CD14-positive monocyte (primary cell): ENCODE measurements around the gene STX4. TPM values are rescaled to one million over a fixed set of nuclear protein-coding genes. Genes with fewer than 3 reads are reported as not detected.

Source experiments
- DNase-seq, 3 donors: peaks; one replicate each; pipeline ENCODE4 v3.0.0-alpha.2; 2011 to 2022
- H2AFZ ChIP-seq: 2 replicates; pipeline ENCODE4 v1.6.0; 2012; ENCODE audit warnings: mild to moderate bottlenecking, low read depth, low read length, inconsistent platforms; ENCODE audit not compliant: insufficient read depth, poor library complexity, severe bottlenecking
- H3K27ac ChIP-seq, 2 donors: 1 replicate in 1 of 2; 2 replicates in 1 of 2; pipeline ENCODE4 v1.5.1; 2012 to 2013; ENCODE audit warnings: low read length in 2 of 2, control low read depth in 1 of 2, inconsistent platforms in 1 of 2, low read depth in 1 of 2, mild to moderate bottlenecking in 1 of 2
- H3K27me3 ChIP-seq, 2 donors: one replicate each; pipeline versions ENCODE4 v1.6.0 to v1.6.1; 2011 to 2013; ENCODE audit warnings: low read length in 2 of 2; ENCODE audit not compliant: control insufficient read depth in 2 of 2, insufficient read depth in 2 of 2
- H3K36me3 ChIP-seq, 2 donors: replicated peaks in 1 of 2; 1 replicate in 1 of 2; 2 replicates in 1 of 2; pipeline versions ENCODE4 v1.5.1 to v1.6.1; 2012 to 2013; ENCODE audit warnings: low read length in 2 of 2, control low read depth in 1 of 2, inconsistent platforms in 1 of 2, mild to moderate bottlenecking in 1 of 2; ENCODE audit not compliant: insufficient read depth in 2 of 2, control insufficient read depth in 1 of 2
- H3K4me1 ChIP-seq, 2 donors: 1 replicate in 1 of 2; 2 replicates in 1 of 2; pipeline versions ENCODE4 v1.5.1 to v1.6.1; 2012 to 2013; ENCODE audit warnings: low read length in 2 of 2, control low read depth in 1 of 2, inconsistent platforms in 1 of 2, mild to moderate bottlenecking in 1 of 2, moderate library complexity in 1 of 2; ENCODE audit not compliant: insufficient read depth in 2 of 2, control insufficient read depth in 1 of 2
- H3K4me2 ChIP-seq: replicated peaks from 2 replicates; pipeline ENCODE3; 2012; ENCODE audit warnings: low read length, moderate library complexity, mild to moderate bottlenecking; ENCODE audit not compliant: poor library complexity, severe bottlenecking; ENCODE audit errors: extremely low read depth
- H3K4me3 ChIP-seq, 3 experiments: fragments of 200-600 bp in 1 of 3; sonication (generic) in 1 of 3; replicated peaks in 1 of 3; 1 replicate in 2 of 3; 2 replicates in 1 of 3; pipeline ENCODE4 v1.5.1; 2011 to 2013; ENCODE audit warnings: low read length in 3 of 3, mild to moderate bottlenecking in 3 of 3, control low read depth in 2 of 3, low read depth in 2 of 3, inconsistent platforms in 1 of 3, moderate library complexity in 1 of 3
- H3K79me2 ChIP-seq: 2 replicates; pipeline ENCODE4 v1.6.0; 2012; ENCODE audit warnings: mild to moderate bottlenecking, control low read depth, inconsistent platforms, low read length, moderate library complexity; ENCODE audit not compliant: insufficient read depth
- H3K9ac ChIP-seq: 2 replicates; pipeline ENCODE4 v1.6.0; 2017; ENCODE audit warnings: low read length, mild to moderate bottlenecking; ENCODE audit not compliant: insufficient read depth, poor library complexity, severe bottlenecking
- H3K9me3 ChIP-seq, 2 donors: replicated peaks in 1 of 2; 1 replicate in 1 of 2; 2 replicates in 1 of 2; pipeline versions ENCODE4 v1.5.1 to v1.6.1; 2012 to 2013; ENCODE audit warnings: low read length in 2 of 2, control low read depth in 1 of 2; ENCODE audit not compliant: control insufficient read depth in 1 of 2, insufficient read depth in 1 of 2
- H4K20me1 ChIP-seq: 2 replicates; pipeline ENCODE4 v1.6.0; 2012; ENCODE audit warnings: mild to moderate bottlenecking, low read length, control low read depth, moderate library complexity; ENCODE audit not compliant: insufficient read depth
- H3K27ac Mint-ChIP-seq, 7 donors: one replicate each; pipeline ENCODE4 v1.8.0; 2020; ENCODE audit warnings: mild to moderate bottlenecking in 7 of 7, mixed read lengths in 7 of 7, moderate library complexity in 6 of 7, inconsistent platforms in 2 of 7
- H3K27me3 Mint-ChIP-seq, 3 donors: one replicate each; pipeline ENCODE4 v1.8.0; 2021 to 2022; ENCODE audit warnings: low read depth in 3 of 3, mild to moderate bottlenecking in 3 of 3, mixed read lengths in 3 of 3, moderate library complexity in 3 of 3, inconsistent platforms in 1 of 3
- H3K36me3 Mint-ChIP-seq, 2 donors: one replicate each; pipeline ENCODE4 v1.8.0; 2020; ENCODE audit warnings: mixed read lengths in 2 of 2, inconsistent platforms in 1 of 2, mild to moderate bottlenecking in 1 of 2
- H3K4me1 Mint-ChIP-seq: one replicate; pipeline ENCODE4 v1.8.0; 2020; ENCODE audit warnings: mild to moderate bottlenecking, mixed read lengths
- H3K4me3 Mint-ChIP-seq, 2 donors: one replicate each; pipeline ENCODE4 v1.8.0; 2020; ENCODE audit warnings: mild to moderate bottlenecking in 2 of 2, mixed read lengths in 2 of 2, moderate library complexity in 1 of 2
- H3K9me3 Mint-ChIP-seq, 7 donors: one replicate each; pipeline ENCODE4 v1.8.0; 2020 to 2022; ENCODE audit warnings: mixed read lengths in 7 of 7, mild to moderate bottlenecking in 6 of 7, moderate library complexity in 6 of 7, inconsistent platforms in 2 of 7
- WGBS: methylation state at CpG from one replicate; pipeline ENCODE4 v1.1.5; 2013; ENCODE audit warnings: missing lambda C conversion rate; ENCODE audit not compliant: insufficient coverage; 5-methylcytosine and 5-hydroxymethylcytosine counted together
- intact Hi-C, 2 donors: fragments of 100-400 bp; cut with micrococcal nuclease; formaldehyde crosslinking; loops; one replicate each; pipeline versions ENCODE4 v1.15.0 to v1.15.1; 2023
- polyA plus RNA-seq, 3 donors: library from polyadenylated mRNA; depleted of rRNA in 1 of 3; unstranded in 2 of 3; stranded (reverse) in 1 of 3; fragments of 300-500 nt in 2 of 3; fragments of >200 nt in 1 of 3; fragmentation: Illumina TruSeq in 2 of 3; gene quantifications; 1 replicate in 2 of 3; 2 replicates in 1 of 3; pipeline ENCODE4 v1.2.3, GENCODE V29; 2012 to 2021
- TF ChIP-seq, protein P1 (sequence below): fragments of 200-600 bp; IDR thresholded peaks from one replicate; pipeline ENCODE4 v1.8.0; 2022; ENCODE audit warnings: antibody characterized with exemption, mild to moderate bottlenecking

The STX4 gene
- polyA plus RNA-seq, 3 donors: 18.6 to 186 (median 21.8) TPM

DNA sequence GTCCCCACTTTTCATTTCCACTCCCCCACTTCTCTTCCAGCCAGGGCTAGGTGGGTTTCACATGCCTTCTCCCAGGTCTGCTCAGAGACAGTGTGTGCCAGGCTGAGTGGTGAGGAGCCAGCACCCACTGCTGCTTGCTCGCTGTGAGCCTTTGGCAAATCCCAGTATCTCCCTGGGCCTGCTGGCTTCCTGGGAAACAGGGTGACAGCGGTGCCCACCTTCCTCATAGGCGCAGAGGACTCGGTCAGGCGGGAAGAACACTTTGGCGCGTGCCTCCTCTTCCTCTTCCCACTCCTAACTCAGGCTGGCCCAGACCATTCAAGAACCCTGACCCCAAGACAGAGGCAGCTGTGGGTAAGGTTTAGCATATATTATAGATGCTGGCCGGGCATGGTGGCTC is 55.8 kb downstream of the STX4 start:
- Histone ChIP-seq H3K27me3 (no peaks in the 10 kb centered on the region), H3K9me3 (no peaks in the 10 kb centered on the region), H3K4me3 (no peak overlapping the region), H3K4me2 (no peak overlapping the region), H3K36me3 (peaks cover 30 to 60% of the 10 kb centered on the region in 2 donors), H3K4me1 (peaks cover 10 to 11% of the 10 kb centered on the region in 2 donors), H3K27ac (no peak overlapping the region), H2AFZ (no peak overlapping the region), H3K9ac (no peak overlapping the region), H4K20me1 (peaks cover 13% of the 10 kb centered on the region), H3K79me2 (peaks cover 24% of the 10 kb centered on the region)
- Mint-ChIP-seq H3K27me3 (peaks cover 0 to 3% (median 0%) of the 10 kb centered on the region in 3 donors), H3K9me3 (no peaks in the 10 kb centered on the region), H3K36me3 (peaks cover 31 to 48% of the 10 kb centered on the region in 2 donors), H3K4me1 (peaks cover 9% of the 10 kb centered on the region), H3K27ac (no peak overlapping the region), H3K4me3 (no peak overlapping the region)
- TF ChIP-seq, protein P1, sequence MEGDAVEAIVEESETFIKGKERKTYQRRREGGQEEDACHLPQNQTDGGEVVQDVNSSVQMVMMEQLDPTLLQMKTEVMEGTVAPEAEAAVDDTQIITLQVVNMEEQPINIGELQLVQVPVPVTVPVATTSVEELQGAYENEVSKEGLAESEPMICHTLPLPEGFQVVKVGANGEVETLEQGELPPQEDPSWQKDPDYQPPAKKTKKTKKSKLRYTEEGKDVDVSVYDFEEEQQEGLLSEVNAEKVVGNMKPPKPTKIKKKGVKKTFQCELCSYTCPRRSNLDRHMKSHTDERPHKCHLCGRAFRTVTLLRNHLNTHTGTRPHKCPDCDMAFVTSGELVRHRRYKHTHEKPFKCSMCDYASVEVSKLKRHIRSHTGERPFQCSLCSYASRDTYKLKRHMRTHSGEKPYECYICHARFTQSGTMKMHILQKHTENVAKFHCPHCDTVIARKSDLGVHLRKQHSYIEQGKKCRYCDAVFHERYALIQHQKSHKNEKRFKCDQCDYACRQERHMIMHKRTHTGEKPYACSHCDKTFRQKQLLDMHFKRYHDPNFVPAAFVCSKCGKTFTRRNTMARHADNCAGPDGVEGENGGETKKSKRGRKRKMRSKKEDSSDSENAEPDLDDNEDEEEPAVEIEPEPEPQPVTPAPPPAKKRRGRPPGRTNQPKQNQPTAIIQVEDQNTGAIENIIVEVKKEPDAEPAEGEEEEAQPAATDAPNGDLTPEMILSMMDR: no peak
- no peak for DNase-seq
- intact Hi-C loops: no loop called here
- WGBS: 100% methylated on average over 2 of the region's 8 CpGs

Other genes with a start within 250 kb of the STX4 start
- gene ZNF629, start 246.4 kb upstream of the STX4 start, polyA plus RNA-seq: 1 to 10 TPM in 1 of 3 donors, under 1 TPM in 2; 0.27 to 2.0 (median 0.73) TPM
- gene BCL7C, start 139.5 kb upstream of the STX4 start, polyA plus RNA-seq: 10 to 100 TPM; 11.4 to 19.1 (median 17.4) TPM
- gene CTF1, start 136.9 kb upstream of the STX4 start, polyA plus RNA-seq: under 1 TPM in 1 of 3 donors, not detected in 2; 0.93 TPM
- 1 to 10 TPM in 1 of 3 donors, under 1 TPM in 1, not detected in 1; 0.14 to 7.6 TPM for gene FBXL19, start 110.0 kb upstream of the STX4 start, polyA plus RNA-seq
- gene ORAI3, start 84.5 kb upstream of the STX4 start, polyA plus RNA-seq: 10 to 100 TPM; 34.3 to 80.3 (median 76.8) TPM
- 1 to 10 TPM in 2 of 3 donors, under 1 TPM in 1; 0.16 to 6.6 (median 1.3) TPM for gene SETD1A, start 75.8 kb upstream of the STX4 start, polyA plus RNA-seq
- gene HSD3B7, start 48.4 kb upstream of the STX4 start, polyA plus RNA-seq: 1 to 10 TPM in 2 of 3 donors, under 1 TPM in 1; 0.89 to 4.3 (median 2.7) TPM
- gene STX1B, start 22.9 kb upstream of the STX4 start, polyA plus RNA-seq: 1 to 10 TPM in 1 of 3 donors, not detected in 2; 1.7 TPM
- gene ZNF668, start 40.7 kb downstream of the STX4 start, polyA plus RNA-seq: 1 to 10 TPM; 3.8 to 4.8 (median 4.5) TPM
- 1 to 10 TPM in 2 of 3 donors, under 1 TPM in 1; 0.46 to 6.5 (median 3.0) TPM for gene ZNF646, start 40.9 kb downstream of the STX4 start, polyA plus RNA-seq
- gene PRSS53, start 55.4 kb downstream of the STX4 start, polyA plus RNA-seq: 1 to 10 TPM in 1 of 3 donors, under 1 TPM in 1, not detected in 1; 0.17 to 5.1 TPM
- gene VKORC1, start 61.2 kb downstream of the STX4 start, polyA plus RNA-seq: 100 to 1,000 TPM in 1 of 3 donors, 10 to 100 TPM in 2; 59.2 to 113 (median 91.2) TPM
- 10 to 100 TPM; 76.5 to 93.5 (median 90.8) TPM for gene BCKDK, start 74.8 kb downstream of the STX4 start, polyA plus RNA-seq
- gene KAT8, start 84.1 kb downstream of the STX4 start, polyA plus RNA-seq: 100 to 1,000 TPM in 1 of 3 donors, 10 to 100 TPM in 2; 34.5 to 136 (median 42.0) TPM
- gene PRSS8, start 102.2 kb downstream of the STX4 start, polyA plus RNA-seq: under 1 TPM in 1 of 3 donors, not detected in 2; 0.15 TPM
- gene PRSS36, start 116.5 kb downstream of the STX4 start, polyA plus RNA-seq: 1 to 10 TPM; 3.1 to 4.2 (median 3.4) TPM
- 100 to 1,000 TPM in 1 of 3 donors, 10 to 100 TPM in 2; 54.9 to 246 (median 78.5) TPM for gene FUS, start 146.6 kb downstream of the STX4 start, polyA plus RNA-seq
- gene PYCARD, start 169.2 kb downstream of the STX4 start, polyA plus RNA-seq: 100 to 1,000 TPM; 214 to 400 (median 374) TPM
- under 1 TPM in 1 of 3 donors, not detected in 2; 0.04 TPM for gene TRIM72, start 180.6 kb downstream of the STX4 start, polyA plus RNA-seq
- not detected for gene PYDC1, start 183.6 kb downstream of the STX4 start, polyA plus RNA-seq
- gene ITGAM, start 226.4 kb downstream of the STX4 start, polyA plus RNA-seq: 100 to 1,000 TPM in 2 of 3 donors, 10 to 100 TPM in 1; 71.9 to 330 (median 117) TPM